ENCODE data around the gene MRPL12. TPM values are rescaled to one million over a fixed set of nuclear protein-coding genes. Genes with fewer than 3 reads are reported as not detected.

The MRPL12 gene
- total RNA-seq, 1 donor from 2014 or later, result 54.1 TPM

- no peak overlapping the region for H3K27ac Mint-ChIP-seq
- H3K4me1 Mint-ChIP-seq, result peaks cover 7% of the 10 kb centered on the region
- DNase-seq (ENCODE audit: low spot score in 2 of 2, unreplicated experiment in 2 of 2), result no peak
- H3K27me3 Mint-ChIP-seq (ENCODE audit: low read depth), result no peaks in the 10 kb centered on the region
- TF ChIP-seq, protein P1, sequence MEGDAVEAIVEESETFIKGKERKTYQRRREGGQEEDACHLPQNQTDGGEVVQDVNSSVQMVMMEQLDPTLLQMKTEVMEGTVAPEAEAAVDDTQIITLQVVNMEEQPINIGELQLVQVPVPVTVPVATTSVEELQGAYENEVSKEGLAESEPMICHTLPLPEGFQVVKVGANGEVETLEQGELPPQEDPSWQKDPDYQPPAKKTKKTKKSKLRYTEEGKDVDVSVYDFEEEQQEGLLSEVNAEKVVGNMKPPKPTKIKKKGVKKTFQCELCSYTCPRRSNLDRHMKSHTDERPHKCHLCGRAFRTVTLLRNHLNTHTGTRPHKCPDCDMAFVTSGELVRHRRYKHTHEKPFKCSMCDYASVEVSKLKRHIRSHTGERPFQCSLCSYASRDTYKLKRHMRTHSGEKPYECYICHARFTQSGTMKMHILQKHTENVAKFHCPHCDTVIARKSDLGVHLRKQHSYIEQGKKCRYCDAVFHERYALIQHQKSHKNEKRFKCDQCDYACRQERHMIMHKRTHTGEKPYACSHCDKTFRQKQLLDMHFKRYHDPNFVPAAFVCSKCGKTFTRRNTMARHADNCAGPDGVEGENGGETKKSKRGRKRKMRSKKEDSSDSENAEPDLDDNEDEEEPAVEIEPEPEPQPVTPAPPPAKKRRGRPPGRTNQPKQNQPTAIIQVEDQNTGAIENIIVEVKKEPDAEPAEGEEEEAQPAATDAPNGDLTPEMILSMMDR (IDR thresholded peaks at IDR 0.05; ENCODE audit: unreplicated experiment), result no peak
- H3K4me3 Mint-ChIP-seq, result no peak overlapping the region
- no peaks in the 10 kb centered on the region for H3K36me3 Mint-ChIP-seq
- H3K9me3 Mint-ChIP-seq, result no peaks in the 10 kb centered on the region
Observed at GRCh38 chr17:81716674-81716996, 13.5 kb downstream of the MRPL12 start.

GRCh38 chr17:81717049-81717765 lies 14.0 kb downstream of the MRPL12 start:
- Mint-ChIP-seq H3K4me1 (peaks cover 7% of the 10 kb centered on the region), H3K4me3 (no peak overlapping the region), H3K27ac (no peak overlapping the region), H3K9me3 (no peaks in the 10 kb centered on the region), H3K36me3 (no peaks in the 10 kb centered on the region), H3K27me3 (ENCODE audit: low read depth) (no peaks in the 10 kb centered on the region)
- no peak for DNase-seq (ENCODE audit: low spot score in 2 of 2, unreplicated experiment in 2 of 2)
- TF ChIP-seq, protein P1 (IDR thresholded peaks at IDR 0.05; ENCODE audit: unreplicated experiment), result no peak

- Mint-ChIP-seq H3K27me3 (ENCODE audit: low read depth) (no peaks in the 10 kb centered on the region), H3K27ac (no peak overlapping the region), H3K4me1 (peaks cover 6% of the 10 kb centered on the region), H3K9me3 (no peaks in the 10 kb centered on the region), H3K4me3 (no peak overlapping the region), H3K36me3 (no peaks in the 10 kb centered on the region)
- DNase-seq (ENCODE audit: low spot score in 2 of 2, unreplicated experiment in 2 of 2), result no peak
- TF ChIP-seq, protein P1 (IDR thresholded peaks at IDR 0.05; ENCODE audit: unreplicated experiment), result no peak
Observed at GRCh38 chr17:81717766-81718089, 14.6 kb downstream of the MRPL12 start.

- no peak for DNase-seq (ENCODE audit: low spot score in 2 of 2, unreplicated experiment in 2 of 2)
- Mint-ChIP-seq H3K36me3 (no peaks in the 10 kb centered on the region), H3K9me3 (no peaks in the 10 kb centered on the region)
Observed at GRCh38 chr17:81719410-81720266, 16.5 kb downstream of the MRPL12 start.

GRCh38 chr17:81720267-81721071 lies 17.3 kb downstream of the MRPL12 start:
- Mint-ChIP-seq H3K27me3 (ENCODE audit: low read depth) (peaks cover 7% of the 10 kb centered on the region), H3K4me1 (no peaks in the 10 kb centered on the region), H3K4me3 (no peak overlapping the region), H3K36me3 (no peaks in the 10 kb centered on the region), H3K9me3 (no peaks in the 10 kb centered on the region), H3K27ac (no peak overlapping the region)
- DNase-seq (ENCODE audit: low spot score in 2 of 2, unreplicated experiment in 2 of 2), result no peak
- TF ChIP-seq, protein P1 (IDR thresholded peaks at IDR 0.05; ENCODE audit: unreplicated experiment), result no peak

More at GRCh38 chr17:81719410-81720266, 16.5 kb downstream of the MRPL12 start:
- TF ChIP-seq, protein P1 (IDR thresholded peaks at IDR 0.05; ENCODE audit: unreplicated experiment), result no peak
- no peaks in the 10 kb centered on the region for H3K4me1 Mint-ChIP-seq
- no peak overlapping the region for H3K27ac Mint-ChIP-seq
- H3K4me3 Mint-ChIP-seq, result no peak overlapping the region
- H3K27me3 Mint-ChIP-seq (ENCODE audit: low read depth), result peaks cover 7% of the 10 kb centered on the region

Data from mesothelial cell of epicardium (in vitro differentiated cells).